OCI-LY3 (cell line): ENCODE data around the gene ARHGAP26.

Experiments used
- H2AFZ ChIP-seq: fragments of 200-600, 300-600 bp; shearing (Covaris generic); 2 replicates; pipeline ENCODE4 v1.6.0; 2014; ENCODE audit warnings: antibody characterized with exemption, low read depth, low read length
- H3K27ac ChIP-seq: fragments of 200-600, 300-600 bp; sonication (generic); 2 replicates; pipeline ENCODE4 v1.5.1; 2014; ENCODE audit warnings: mild to moderate bottlenecking, low read length, moderate library complexity, mixed read lengths
- H3K27me3 ChIP-seq: fragments of 200-600, 300-600 bp; sonication (generic); 2 replicates; pipeline ENCODE4 v1.6.1; 2014; ENCODE audit warnings: low read depth, low read length, mixed read lengths
- H3K36me3 ChIP-seq: fragments of 200-600, 300-600 bp; sonication (generic); replicated peaks from 2 replicates; pipeline ENCODE3; 2014; ENCODE audit warnings: low read depth, low read length, mixed read lengths
- H3K4me1 ChIP-seq: fragments of 300-600, 200-600 bp; sonication (generic); 2 replicates; pipeline ENCODE4 v1.6.1; 2014; ENCODE audit warnings: low read length, mixed read lengths
- H3K4me2 ChIP-seq: fragments of 200-600, 300-600 bp; sonication (generic); 2 replicates; pipeline ENCODE4 v1.6.1; 2014; ENCODE audit warnings: low read length, mixed read lengths
- H3K4me3 ChIP-seq: fragments of 300-600, 200-600 bp; sonication (generic); 2 replicates; pipeline ENCODE4 v1.5.1; 2014; ENCODE audit warnings: antibody characterized with exemption, mild to moderate bottlenecking, low read length, moderate library complexity
- H3K79me2 ChIP-seq: fragments of 300-600, 200-600 bp; shearing (Covaris generic); 2 replicates; pipeline ENCODE4 v1.6.1; 2014; ENCODE audit warnings: mild to moderate bottlenecking, low read length, mixed read lengths
- H3K9ac ChIP-seq: fragments of 300-600, 200-600 bp; shearing (Covaris generic); 2 replicates; pipeline ENCODE4 v1.6.0; 2014; ENCODE audit warnings: mild to moderate bottlenecking, low read length, moderate library complexity
- H3K9me3 ChIP-seq: fragments of 200-600, 300-600 bp; shearing (Covaris generic); 2 replicates; pipeline ENCODE4 v1.6.1; 2014; ENCODE audit warnings: low read length, mixed read lengths; ENCODE audit not compliant: insufficient read depth
- H4K20me1 ChIP-seq: fragments of 200-600, 300-600 bp; sonication (generic); 2 replicates; pipeline ENCODE4 v1.6.1; 2016; ENCODE audit warnings: low read length, mixed read lengths; ENCODE audit not compliant: insufficient read depth
- CTCF ChIP-seq: fragments of 200-600, 300-600 bp; sonication (generic); IDR thresholded peaks from 2 replicates; pipeline ENCODE4 v1.5.1; 2014; ENCODE audit warnings: antibody characterized with exemption, low read length, low read depth
- EZH2phosphoT487 ChIP-seq: fragments of 200-600 bp; shearing (Covaris generic); IDR thresholded peaks from 2 replicates; pipeline ENCODE4 v1.6.1; 2018; ENCODE audit warnings: antibody characterized with exemption, mixed run types, low read depth

Gene ARHGAP26

GRCh38 chr5:143214458-143214857, 444.3 kb downstream of the ARHGAP26 start:
- TF ChIP-seq CTCF (no peak), EZH2phosphoT487 (no peak)
- H4K20me1 ChIP-seq, result no peaks in the 10 kb centered on the region
- H3K4me1 ChIP-seq, result peaks cover 77% of the 10 kb centered on the region
- no peaks in the 10 kb centered on the region for H3K36me3 ChIP-seq
- H3K9me3 ChIP-seq, result no peaks in the 10 kb centered on the region
- no peaks in the 10 kb centered on the region for H3K79me2 ChIP-seq
- no peaks in the 10 kb centered on the region for H3K27me3 ChIP-seq
- peak overlapping the region; percentile 42; the same call in 1 of the 2 replicates for H3K4me3 ChIP-seq
- H3K27ac ChIP-seq, result peak overlapping the region; percentile 95
- peak overlapping the region; percentile 73 for H3K4me2 ChIP-seq
- no peak overlapping the region for H2AFZ ChIP-seq
- peak overlapping the region; percentile 58 for H3K9ac ChIP-seq

- no peaks in the 10 kb centered on the region for H3K79me2 ChIP-seq
- no peak overlapping the region for H2AFZ ChIP-seq
- peak overlapping the region; percentile 73; the same call in 1 of the 2 replicates for H3K4me2 ChIP-seq
- H3K9me3 ChIP-seq, result no peaks in the 10 kb centered on the region
- H3K9ac ChIP-seq, result peak overlapping the region; percentile 58; the same call in 1 of the 2 replicates
- H3K4me3 ChIP-seq, result no peak overlapping the region
- H3K27me3 ChIP-seq, result no peaks in the 10 kb centered on the region
- no peak for TF ChIP-seq EZH2phosphoT487
- TF ChIP-seq CTCF, result no peak
- no peaks in the 10 kb centered on the region for H3K36me3 ChIP-seq
- H4K20me1 ChIP-seq, result no peaks in the 10 kb centered on the region
- H3K4me1 ChIP-seq, result peaks cover 82% of the 10 kb centered on the region
- H3K27ac ChIP-seq, result peak overlapping the region; percentile 95
These were observed 444.7 kb downstream of the ARHGAP26 start for GRCh38 chr5:143214890-143215289.

GRCh38 chr5:143215690-143216089, 445.5 kb downstream of the ARHGAP26 start:
- TF ChIP-seq CTCF, result no peak
- no peak for TF ChIP-seq EZH2phosphoT487
- H4K20me1 ChIP-seq, result no peaks in the 10 kb centered on the region
- peaks cover 90% of the 10 kb centered on the region for H3K4me1 ChIP-seq
- peak overlapping the region; percentile 52; the same call in 1 of the 2 replicates for H3K9ac ChIP-seq
- H3K79me2 ChIP-seq, result no peaks in the 10 kb centered on the region
- no peak overlapping the region for H2AFZ ChIP-seq
- no peaks in the 10 kb centered on the region for H3K9me3 ChIP-seq
- H3K4me3 ChIP-seq, result no peak overlapping the region
- H3K27me3 ChIP-seq, result no peaks in the 10 kb centered on the region
- H3K36me3 ChIP-seq, result no peaks in the 10 kb centered on the region
- peak overlapping the region; percentile 56 for H3K4me2 ChIP-seq
- H3K27ac ChIP-seq, result peak overlapping the region; percentile 95

- Histone ChIP-seq H3K9ac (peak overlapping the region; percentile 52), H3K4me1 (peaks cover 95% of the 10 kb centered on the region), H4K20me1 (no peaks in the 10 kb centered on the region), H2AFZ (no peak overlapping the region), H3K36me3 (no peaks in the 10 kb centered on the region), H3K4me2 (peak overlapping the region; percentile 56), H3K9me3 (no peaks in the 10 kb centered on the region), H3K27me3 (no peaks in the 10 kb centered on the region), H3K27ac (peak overlapping the region; percentile 95), H3K79me2 (no peaks in the 10 kb centered on the region), H3K4me3 (no peak overlapping the region)
- no peak for TF ChIP-seq CTCF
- TF ChIP-seq EZH2phosphoT487, result no peak
These were observed 446.0 kb downstream of the ARHGAP26 start for GRCh38 chr5:143216211-143216610.
